HG03196 (cell line): ENCODE measurements around the gene PRPF40B.
A peak's percentile ranks its signal among the peaks of the same experiment; 100 is the strongest.

Experiments
- ATAC-seq: cut with Tn5 transposase; IDR thresholded peaks from one replicate; pipeline ENCODE4 v1.9.1; 2021; ENCODE audit not compliant: unreplicated experiment

The PRPF40B gene

GRCh38 chr12:49658276-49658675, 34.9 kb downstream of the PRPF40B start:
- no peak for ATAC-seq

- no peak for ATAC-seq
Observed at GRCh38 chr12:49659753-49660152, 36.4 kb downstream of the PRPF40B start.

- ATAC-seq: no peak
Observed at GRCh38 chr12:49661191-49661590, 37.8 kb downstream of the PRPF40B start.

- no peak for ATAC-seq
Observed at GRCh38 chr12:49661746-49662145, 38.4 kb downstream of the PRPF40B start.

- peak; percentile 48 for ATAC-seq
Observed at GRCh38 chr12:49662998-49663843, 39.9 kb downstream of the PRPF40B start.

GRCh38 chr12:49664167-49664566, 40.8 kb downstream of the PRPF40B start:
- no peak for ATAC-seq

- peak; percentile 40 for ATAC-seq
Observed at GRCh38 chr12:49664591-49665239, 41.4 kb downstream of the PRPF40B start.

GRCh38 chr12:49665384-49665783, 42.0 kb downstream of the PRPF40B start:
- no peak for ATAC-seq

GRCh38 chr12:49666176-49666575, 42.8 kb downstream of the PRPF40B start:
- no peak for ATAC-seq

GRCh38 chr12:49667325-49668090, 44.1 kb downstream of the PRPF40B start:
- no peak for ATAC-seq

- ATAC-seq: no peak
Observed at GRCh38 chr12:49669796-49670195, 46.4 kb downstream of the PRPF40B start.

- no peak for ATAC-seq
Observed at GRCh38 chr12:49671031-49671765, 47.8 kb downstream of the PRPF40B start.

- no peak for ATAC-seq
Observed at GRCh38 chr12:49672301-49673217, 49.2 kb downstream of the PRPF40B start.

GRCh38 chr12:49673446-49674317, 50.3 kb downstream of the PRPF40B start:
- ATAC-seq: no peak

GRCh38 chr12:49674318-49674981, 51.1 kb downstream of the PRPF40B start:
- ATAC-seq: no peak

GRCh38 chr12:49675137-49675536, 51.8 kb downstream of the PRPF40B start:
- no peak for ATAC-seq

- no peak for ATAC-seq
Observed at GRCh38 chr12:49678711-49679110, 55.4 kb downstream of the PRPF40B start.

GRCh38 chr12:49680075-49680474, 56.7 kb downstream of the PRPF40B start:
- no peak for ATAC-seq
